NCI-H2196 treated with DMSO at 0.1 percent for 48 hours (cell line): ENCODE results near the gene RBMY1D.
"Not testable (repeated sequence)": the region's sequence is repeated elsewhere in the genome, so short reads cannot be mapped to it uniquely, and the experiment has no call there.

ENCODE experiments used
- DNase-seq: peaks from one replicate; lab custom pipeline; 2025; ENCODE audit not compliant: unreplicated experiment; lab: John Stamatoyannopoulos, UW

Gene RBMY1D

GRCh38 chrY:21894426-21894825 is at the start of gene RBMY1D:
Gene RBMY1D, minus strand, starts transcription at chrY:21894526. Its CDS starts 2,013 bp downstream, at chrY:21892513.
- not testable (repeated sequence) for DNase-seq

- not testable (repeated sequence) for DNase-seq
These were observed 23.6 kb upstream of the RBMY1D start, which contains the start of gene RBMY1E for GRCh38 chrY:21917932-21918331. Gene RBMY1E, minus strand, starts transcription at chrY:21918032. Its CDS starts 1,978 bp downstream, at chrY:21916054.

GRCh38 chrY:21869407-21870076 is 24.8 kb downstream of the RBMY1D start:
- DNase-seq: not testable (repeated sequence)

GRCh38 chrY:21845481-21845880 is 48.8 kb downstream of the RBMY1D start:
- no peak for DNase-seq

GRCh38 chrY:21842090-21842489 is 52.2 kb downstream of the RBMY1D start:
- DNase-seq: no peak

- DNase-seq: no peak
These were observed 54.8 kb downstream of the RBMY1D start for GRCh38 chrY:21839489-21839888.

- no peak for DNase-seq
These were observed 58.0 kb downstream of the RBMY1D start for GRCh38 chrY:21836343-21836742.

- no peak for DNase-seq
These were observed 59.3 kb downstream of the RBMY1D start for GRCh38 chrY:21835052-21835451.
